H1 (cell line): ENCODE data around the gene PARD6B. TPM values are rescaled to one million over a fixed set of nuclear protein-coding genes. Genes with fewer than 3 reads are reported as not detected.

Experiments
- CTCF ChIA-PET: fragments of 300-600 bp; sonication (Branson Sonifier 250); formaldehyde crosslinking; loops from one replicate; lab custom pipeline; 2021; ENCODE audit not compliant: partially characterized antibody; lab: Charles Lee
- POLR2A ChIA-PET: fragments of 300-600 bp; sonication (Branson Sonifier 250); formaldehyde crosslinking; loops from one replicate; lab custom pipeline; 2021; ENCODE audit warnings: inconsistent platforms; ENCODE audit not compliant: partially characterized antibody; lab: Charles Lee
- DNase-seq, 2 experiments: peaks; one replicate each; pipeline versions ENCODE4 v3.0.0 to v3.0.0-alpha.2; 2010 to 2022; ENCODE audit warnings: low spot score in 2 of 2, low read depth in 1 of 2, mixed read lengths in 1 of 2
- FAIRE-seq: peaks from 2 replicates; lab custom pipeline; 2011; peaks lifted over from hg19 to GRCh38; lab: Jason Lieb, UNC
- H2AFZ ChIP-seq: 2 replicates; pipeline ENCODE4 v1.8.1; 2012; ENCODE audit warnings: low read length, inconsistent platforms
- H2AK5ac ChIP-seq: 2 replicates; pipeline ENCODE4 v1.6.1; 2013; ENCODE audit warnings: low read depth, low read length
- H2BK120ac ChIP-seq: replicated peaks from 2 replicates; pipeline ENCODE3; 2013; ENCODE audit warnings: low read depth, low read length, inconsistent platforms
- H2BK12ac ChIP-seq: 2 replicates; pipeline ENCODE4 v1.6.1; 2013; ENCODE audit warnings: low read depth, low read length
- H2BK15ac ChIP-seq: 2 replicates; pipeline ENCODE4 v1.6.1; 2013; ENCODE audit warnings: low read length
- H2BK20ac ChIP-seq: 2 replicates; pipeline ENCODE4 v1.6.1; 2013; ENCODE audit warnings: low read length
- H2BK5ac ChIP-seq: 2 replicates; pipeline ENCODE4 v1.6.1; 2013; ENCODE audit warnings: low read depth, low read length
- H3K14ac ChIP-seq: 2 replicates; pipeline ENCODE4 v1.6.1; 2013; ENCODE audit warnings: inconsistent platforms; ENCODE audit not compliant: insufficient read length
- H3K18ac ChIP-seq: 2 replicates; pipeline ENCODE4 v1.6.1; 2013; ENCODE audit warnings: low read length; ENCODE audit errors: extremely low read depth
- H3K23ac ChIP-seq: 2 replicates; pipeline ENCODE4 v1.6.1; 2013; ENCODE audit warnings: inconsistent platforms; ENCODE audit not compliant: insufficient read length
- H3K23me2 ChIP-seq: 2 replicates; pipeline ENCODE4 v1.6.1; 2013; ENCODE audit warnings: low read depth, low read length
- H3K27ac ChIP-seq: 2 replicates; pipeline ENCODE4 v1.6.1; 2011; ENCODE audit warnings: low read depth, low read length, inconsistent platforms
- H3K27me3 ChIP-seq, 4 experiments: replicated peaks in 1 of 4; 1 replicate in 1 of 4; 2 replicates in 3 of 4; pipeline versions ENCODE4 v1.6.1 to v1.8.1; 2011 to 2013; ENCODE audit warnings: low read length in 3 of 4, mild to moderate bottlenecking in 3 of 4, inconsistent platforms in 2 of 4, mixed read lengths in 2 of 4, moderate library complexity in 1 of 4; ENCODE audit not compliant: control insufficient read depth in 3 of 4, insufficient read depth in 3 of 4; ENCODE audit errors: extremely low read depth in 1 of 4
- H3K36me3 ChIP-seq, 4 experiments: 2 replicates each; pipeline versions ENCODE4 v1.6.1 to v1.8.1; 2011 to 2013; ENCODE audit warnings: mild to moderate bottlenecking in 4 of 4, low read length in 3 of 4, moderate library complexity in 2 of 4, control low read depth in 1 of 4, inconsistent platforms in 1 of 4; ENCODE audit not compliant: insufficient read depth in 4 of 4, control insufficient read depth in 2 of 4
- H3K4ac ChIP-seq: replicated peaks from 2 replicates; pipeline ENCODE3; 2013; ENCODE audit warnings: low read length, low read depth, mixed read lengths, inconsistent platforms; ENCODE audit not compliant: insufficient read length
- H3K4me1 ChIP-seq, 4 experiments: replicated peaks in 1 of 4; 1 replicate in 1 of 4; 2 replicates in 3 of 4; pipeline versions ENCODE4 v1.6.1 to v1.8.1; 2011 to 2013; ENCODE audit warnings: low read length in 3 of 4, inconsistent platforms in 2 of 4, mixed read lengths in 1 of 4; ENCODE audit not compliant: insufficient read depth in 4 of 4, control insufficient read depth in 3 of 4
- H3K4me2 ChIP-seq, 2 experiments: 2 replicates each; pipeline versions ENCODE4 v1.6.1 to v1.8.1; 2011 to 2013; ENCODE audit warnings: low read depth in 2 of 2, low read length in 2 of 2, control low read depth in 1 of 2, inconsistent platforms in 1 of 2, mild to moderate bottlenecking in 1 of 2; ENCODE audit not compliant: insufficient read depth in 1 of 2
- H3K4me3 ChIP-seq, 4 experiments: fragments of 200-600, 300-600 bp in 1 of 4; sonication (generic), shearing (Covaris generic), sonication (Bioruptor Twin) in 1 of 4; 2 replicates each; pipeline versions ENCODE4 v1.5.1 to v1.8.1; 2011 to 2016; ENCODE audit warnings: low read length in 4 of 4, low read depth in 3 of 4, control low read depth in 2 of 4, inconsistent platforms in 2 of 4, mild to moderate bottlenecking in 2 of 4, mixed read lengths in 1 of 4, moderate library complexity in 1 of 4; ENCODE audit not compliant: insufficient read depth in 2 of 4; ENCODE audit errors: extremely low read depth in 1 of 4
- H3K56ac ChIP-seq: replicated peaks from 2 replicates; pipeline ENCODE3; 2013; ENCODE audit warnings: low read depth, mild to moderate bottlenecking, mixed read lengths, low read length, inconsistent platforms; ENCODE audit not compliant: insufficient read length
- H3K79me1 ChIP-seq: 2 replicates; pipeline ENCODE4 v1.6.1; 2013; ENCODE audit warnings: low read depth, low read length, control low read depth
- H3K79me2 ChIP-seq, 2 experiments: 2 replicates each; pipeline versions ENCODE4 v1.6.1 to v1.8.1; 2012 to 2013; ENCODE audit warnings: low read length in 2 of 2, mild to moderate bottlenecking in 2 of 2, inconsistent platforms in 1 of 2; ENCODE audit not compliant: insufficient read depth in 2 of 2, control insufficient read depth in 1 of 2
- H3K9ac ChIP-seq, 4 experiments: replicated peaks in 1 of 4; 1 replicate in 1 of 4; 2 replicates in 3 of 4; pipeline versions ENCODE4 v1.6.1 to v1.8.1; 2011 to 2013; ENCODE audit warnings: low read depth in 3 of 4, low read length in 3 of 4, control low read depth in 2 of 4, mild to moderate bottlenecking in 2 of 4, moderate library complexity in 2 of 4, inconsistent platforms in 1 of 4; ENCODE audit errors: extremely low read depth in 1 of 4
- H3K9me3 ChIP-seq, 2 experiments: 2 replicates each; pipeline versions ENCODE4 v1.6.1 to v1.8.1; 2012 to 2013; ENCODE audit warnings: mild to moderate bottlenecking in 2 of 2, moderate library complexity in 2 of 2, control low read depth in 1 of 2, inconsistent platforms in 1 of 2, low read depth in 1 of 2, low read length in 1 of 2, mixed read lengths in 1 of 2; ENCODE audit not compliant: insufficient read depth in 2 of 2
- H4K20me1 ChIP-seq, 2 experiments: replicated peaks in 1 of 2; 2 replicates each; pipeline versions ENCODE3 to v1.8.1; 2011 to 2013; ENCODE audit warnings: inconsistent platforms in 2 of 2, low read length in 2 of 2, mild to moderate bottlenecking in 1 of 2; ENCODE audit not compliant: insufficient read depth in 2 of 2, control insufficient read depth in 1 of 2
- H4K5ac ChIP-seq: 2 replicates; pipeline ENCODE4 v1.6.1; 2013; ENCODE audit warnings: low read length, low read depth, mixed read lengths, inconsistent platforms; ENCODE audit not compliant: insufficient read length
- H4K8ac ChIP-seq: 2 replicates; pipeline ENCODE4 v1.8.0; 2013; ENCODE audit warnings: mild to moderate bottlenecking, moderate library complexity, low read length, inconsistent platforms; ENCODE audit not compliant: insufficient read depth; ENCODE audit errors: extremely low read depth
- H4K91ac ChIP-seq: replicated peaks from 2 replicates; pipeline ENCODE3; 2013; ENCODE audit warnings: low read length, mixed read lengths, inconsistent platforms; ENCODE audit not compliant: insufficient read length
- BRCA1 ChIP-seq: IDR thresholded peaks from 2 replicates; pipeline ENCODE4 v1.6.1; 2012; ENCODE audit warnings: low read depth, low read length, improper control_type of control experiment
- JUN ChIP-seq: IDR thresholded peaks from 2 replicates; pipeline ENCODE4 v1.6.1; 2011; ENCODE audit warnings: low read depth, mild to moderate bottlenecking, improper control_type of control experiment, low read length
- KDM4A ChIP-seq: IDR thresholded peaks from one replicate; pipeline ENCODE4 v1.7.1; 2012; ENCODE audit warnings: low read depth, mild to moderate bottlenecking, moderate library complexity, low read length, inconsistent platforms; ENCODE audit not compliant: severe bottlenecking
- RBBP5 ChIP-seq: IDR thresholded peaks from 2 replicates; pipeline ENCODE4 v1.7.1; 2012; ENCODE audit warnings: low read depth, mild to moderate bottlenecking, inconsistent platforms, low read length, moderate library complexity, borderline replicate concordance
- RNF2 ChIP-seq: fragments of 200-900, 300-1000 bp; sonication (generic); IDR thresholded peaks from 2 replicates; pipeline ENCODE4 v1.7.1; 2016; ENCODE audit warnings: borderline replicate concordance, low read depth, mild to moderate bottlenecking, antibody characterized with exemption, low read length; ENCODE audit not compliant: poor library complexity, severe bottlenecking; ENCODE audit errors: missing control alignments
- TCF12 ChIP-seq: IDR thresholded peaks from 2 replicates; pipeline ENCODE4 v1.6.1; 2011; ENCODE audit warnings: low read depth, mild to moderate bottlenecking, low read length
- ZNF274 ChIP-seq: IDR thresholded peaks from 2 replicates; pipeline ENCODE4 v1.7.0; 2012; ENCODE audit warnings: low read length, borderline replicate concordance; ENCODE audit errors: extremely low read depth
- WGBS, 2 experiments: shearing (Covaris generic) in 1 of 2; methylation state at CpG; one replicate each; pipeline versions ENCODE4 v1.1.6 to v1.1.7; 2013 to 2015; ENCODE audit warnings: low lambda C conversion rate in 2 of 2, mixed read lengths in 2 of 2, inconsistent platforms in 1 of 2, low coverage in 1 of 2, missing lambda C conversion rate in 1 of 2; ENCODE audit not compliant: insufficient replicate concordance in 2 of 2, insufficient coverage in 1 of 2, insufficient read length in 1 of 2; ENCODE audit errors: extremely low coverage in 1 of 2, missing lambda C conversion rate in 1 of 2; 5-methylcytosine and 5-hydroxymethylcytosine counted together
- polyA plus RNA-seq, 7 experiments: library from polyadenylated mRNA; depleted of rRNA in 3 of 7; stranded (reverse) in 5 of 7; unstranded in 2 of 7; fragments of >200 nt in 5 of 7; fragments of 200-250 nt in 2 of 7; gene quantifications; 1 replicate in 5 of 7; 2 replicates in 1 of 7; 4 replicates in 1 of 7; pipeline versions ENCODE4 v1.2.1 to v1.2.3, GENCODE V29; 2011 to 2013; ENCODE audit warnings: missing spikeins in 2 of 7, mixed read lengths in 2 of 7
- total RNA-seq: library from RNA; stranded (reverse); fragmentation: NEBNext Ultra II Directional; extraction: Animal tissue kit (Norgen Biotek cat#: 25700); gene quantifications from 2 replicates; pipeline ENCODE4 v1.2.1, GENCODE V29; 2021

Gene PARD6B
- total and polyA plus RNA-seq, 2 of the 8 experiments (the other 6 are each of a cell fraction or from before 2014, with no cell fraction given): 5.2 to 34.1 TPM

DNA sequence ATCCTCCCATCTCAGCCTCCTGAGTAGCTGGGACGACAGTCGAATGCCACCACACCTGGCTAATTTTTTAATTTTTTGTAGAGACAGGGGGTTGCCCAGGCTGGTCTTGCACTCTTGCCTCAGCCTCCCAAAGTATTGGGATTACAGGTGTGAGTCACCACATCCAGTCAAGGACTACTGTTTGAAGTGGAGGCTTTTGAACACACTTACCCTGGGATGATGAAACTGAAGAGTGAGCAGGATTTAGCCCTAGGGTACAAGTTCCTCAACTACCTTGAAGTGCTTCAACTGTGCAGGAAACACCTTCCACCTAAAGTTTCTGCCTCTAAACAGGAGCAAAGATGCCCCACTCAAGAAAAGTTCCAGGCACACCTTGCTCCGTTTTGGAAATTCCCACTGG, 15.7 kb upstream of the PARD6B start:
- Histone ChIP-seq H3K27ac (no peak overlapping the region), H4K5ac (no peak overlapping the region), H3K9me3 (no peaks in the 10 kb centered on the region), H2AFZ (no peak overlapping the region), H3K36me3 (no peaks in the 10 kb centered on the region), H3K4me3 (no peak overlapping the region), H3K4ac (no peak overlapping the region), H3K27me3 (no peaks in the 10 kb centered on the region), H3K9ac (no peak overlapping the region), H2BK120ac (no peak overlapping the region), H3K56ac (no peak overlapping the region), H3K23me2 (no peaks in the 10 kb centered on the region), H4K8ac (no peak overlapping the region), H2BK5ac (no peak overlapping the region), H3K14ac (no peak overlapping the region), H3K23ac (no peak overlapping the region), H3K4me2 (no peak overlapping the region), H4K20me1 (no peaks in the 10 kb centered on the region), H3K4me1 (peaks cover 0 to 3% (median 2%) of the 10 kb centered on the region in 4 experiments; a peak in 1 of 7 replicates), H3K79me1 (no peaks in the 10 kb centered on the region), H3K18ac (no peak overlapping the region), H2BK12ac (no peak overlapping the region), H4K91ac (no peak overlapping the region), H2BK15ac (no peak overlapping the region), H2AK5ac (no peak overlapping the region), H3K79me2 (no peaks in the 10 kb centered on the region), H2BK20ac (no peak overlapping the region)
- TF ChIP-seq TCF12 (no peak), ZNF274 (no peak), KDM4A (no peak), JUN (no peak), BRCA1 (no peak), RBBP5 (no peak), RNF2 (no peak)
- no peak for FAIRE-seq
- ChIA-PET POLR2A (no interaction called here), CTCF (interaction anchor here (3.2 to 8.9 kb wide), 3 partner anchors 20 to 89 kb away, joined by 14 to 61 read pairs (median 32); no protein-coding TSS in a partner anchor)
- DNase-seq: no peak
- WGBS, 2 experiments: 92% methylated on average over 3 of the region's 3 CpGs; no CpG with 5 or more reads in 1 of the 2 experiments
